Upper lobe of left lung (tissue), 6 donors: ENCODE data around the gene MPV17L2. TPM values are rescaled to one million over a fixed set of nuclear protein-coding genes. Genes with fewer than 3 reads are reported as not detected.

ENCODE experiments used
- ATAC-seq, 2 donors: fragments of 200-7000 bp; cut with Tn5 transposase; one replicate each; pipeline ENCODE4 v1.9.1; 2022; ENCODE audit warnings: mild to moderate bottlenecking in 2 of 2, moderate library complexity in 2 of 2; ENCODE audit not compliant: low FRiP score in 2 of 2
- DNase-seq, 2 donors: peaks; one replicate each; pipeline ENCODE4 v3.0.0-alpha.2; 2019 to 2020
- H3K27ac ChIP-seq, 4 donors: fragments of 200-600 bp; sonication (generic); one replicate each; pipeline ENCODE4 v1.5.1; 2016 to 2019
- H3K27me3 ChIP-seq, 4 donors: fragments of 200-600 bp; sonication (generic); one replicate each; pipeline ENCODE4 v1.5.1; 2017 to 2019
- H3K36me3 ChIP-seq, 4 donors: fragments of 200-600 bp; sonication (generic); one replicate each; pipeline ENCODE4 v1.5.1; 2016 to 2019
- H3K4me1 ChIP-seq, 4 donors: fragments of 200-600 bp; sonication (generic); one replicate each; pipeline ENCODE4 v1.5.1; 2018 to 2019
- H3K4me3 ChIP-seq, 4 donors: fragments of 200-600 bp; sonication (generic); one replicate each; pipeline ENCODE4 v1.5.1; 2017 to 2019; ENCODE audit warnings: mild to moderate bottlenecking in 2 of 4, moderate library complexity in 1 of 4
- H3K9me3 ChIP-seq, 4 donors: fragments of 200-600 bp; sonication (generic); one replicate each; pipeline ENCODE4 v1.5.1; 2018 to 2019
- CTCF ChIP-seq, 6 experiments: fragments of 450-650 bp in 4 of 6; fragments of 200-600 bp in 2 of 6; sonication (generic) in 2 of 6; IDR thresholded peaks; one replicate each; pipeline ENCODE4 v1.5.1; 2016 to 2019; ENCODE audit warnings: antibody characterized with exemption in 6 of 6
- EP300 ChIP-seq, 4 donors: sonication (generic); formaldehyde crosslinking; IDR thresholded peaks; one replicate each; pipeline ENCODE4 v1.5.1; 2017; ENCODE audit warnings: antibody characterized with exemption in 4 of 4, control low read depth in 2 of 4
- POLR2A ChIP-seq, 4 donors: fragments of 450-650 bp; IDR thresholded peaks; one replicate each; pipeline ENCODE4 v1.5.1; 2016 to 2017; ENCODE audit warnings: antibody characterized with exemption in 4 of 4, mild to moderate bottlenecking in 2 of 4
- POLR2AphosphoS5 ChIP-seq, 2 donors: sonication (generic); formaldehyde crosslinking; IDR thresholded peaks; one replicate each; pipeline ENCODE4 v1.5.1; 2017; ENCODE audit warnings: antibody characterized with exemption in 2 of 2
- WGBS, 2 donors: methylation state at CpG; one replicate each; pipeline ENCODE4 v1.1.5; 2017 to 2018; 5-methylcytosine and 5-hydroxymethylcytosine counted together
- total RNA-seq, 6 donors: library from RNA; depleted of rRNA in 4 of 6; stranded (reverse); fragments of >200 nt in 4 of 6; gene quantifications; one replicate each; pipeline versions ENCODE4 v1.1.0 to v1.2.1, GENCODE V29; 2016 to 2021
- donor health status: DM: no; HTN: no; CAD: no; lungs with moderate emphysema.
- donor health status: DM: no; HTN: yes; CAD: no; lungs with severe emphysema.

Gene MPV17L2
- total RNA-seq, 6 donors from 2014 or later, result 10.7 to 18.8 (median 13.3) TPM

GRCh38 chr19:18202397-18202777 lies 9.4 kb downstream of the MPV17L2 start:
- ATAC-seq (no peak), DNase-seq (no peak)
- peaks cover 0 to 12% (median 9%) of the 10 kb centered on the region in 4 donors for H3K36me3 ChIP-seq
- no peaks in the 10 kb centered on the region for H3K9me3 ChIP-seq
- H3K27me3 ChIP-seq, result no peaks in the 10 kb centered on the region
- H3K4me3 ChIP-seq, result no peak overlapping the region
- H3K4me1 ChIP-seq, result peaks cover 15 to 30% (median 21%) of the 10 kb centered on the region in 4 donors
- H3K27ac ChIP-seq, result no peak overlapping the region
- WGBS, 2 donors, result 77 to 83% methylated on average over 23 to 24 of the region's 24 CpGs
- TF ChIP-seq POLR2AphosphoS5 (IDR thresholded peaks at IDR 0.05) (no peak), EP300 (IDR thresholded peaks at IDR 0.05) (no peak), CTCF (IDR thresholded peaks at IDR 0.05) (no peak), POLR2A (IDR thresholded peaks at IDR 0.05) (no peak)

DNA sequence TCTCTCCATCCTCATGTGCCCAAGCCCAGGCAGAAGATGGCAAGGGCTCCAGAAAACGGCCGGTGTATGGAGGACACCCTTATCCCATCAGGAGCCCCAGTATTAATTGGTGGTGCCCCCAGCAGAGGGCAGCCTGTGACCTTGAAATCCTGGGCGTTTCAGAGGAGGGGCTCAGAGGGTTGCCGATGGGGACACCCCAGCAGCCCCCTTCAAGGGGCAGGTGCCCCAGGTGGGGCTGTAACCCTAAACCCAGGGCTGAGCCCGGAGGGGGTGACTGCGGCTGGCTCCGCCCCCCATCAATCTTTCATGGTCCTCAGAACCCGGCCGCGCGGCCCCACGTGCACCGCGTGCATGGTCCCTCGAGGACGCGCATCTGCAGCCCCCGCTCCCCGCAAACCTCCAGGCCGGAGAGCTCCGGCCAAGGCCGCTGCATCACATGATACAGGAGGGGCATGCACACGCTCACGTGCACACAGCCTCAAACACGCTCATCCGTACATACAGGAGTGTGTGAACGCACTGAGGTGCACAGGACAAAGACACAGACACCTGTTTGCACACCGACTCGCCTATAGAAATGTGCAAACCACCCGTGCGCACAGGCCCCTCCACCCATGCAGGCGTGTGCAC lies 9.9 kb downstream of the MPV17L2 start:
- peak in 2 of 6 experiments; percentile 15 to 27 for TF ChIP-seq CTCF (IDR thresholded peaks at IDR 0.05)
- no peak for TF ChIP-seq POLR2AphosphoS5 (IDR thresholded peaks at IDR 0.05)
- no peak for TF ChIP-seq POLR2A (IDR thresholded peaks at IDR 0.05)
- TF ChIP-seq EP300 (IDR thresholded peaks at IDR 0.05), result no peak
- ATAC-seq, result no peak
- WGBS, 2 donors, result 11% methylated on average over 23 of the region's 32 CpGs; no CpG with 5 or more reads in 1 of the 2 donors
- peak in 1 of 2 donors; percentile 88 for DNase-seq
- peak overlapping the region; percentile 70 to 90 (median 73) for H3K4me3 ChIP-seq
- no peak overlapping the region for H3K27ac ChIP-seq
- H3K36me3 ChIP-seq, result peaks cover 0 to 11% (median 8%) of the 10 kb centered on the region in 4 donors
- no peaks in the 10 kb centered on the region for H3K9me3 ChIP-seq
- no peaks in the 10 kb centered on the region for H3K27me3 ChIP-seq
- peaks cover 15 to 30% (median 21%) of the 10 kb centered on the region in 4 donors for H3K4me1 ChIP-seq

GRCh38 chr19:18203408-18203862 lies 10.4 kb downstream of the MPV17L2 start:
- 0 to 1% methylated on average over 10 of the region's 38 CpGs for WGBS, 2 donors
- Histone ChIP-seq H3K36me3 (peaks cover 0 to 10% (median 7%) of the 10 kb centered on the region in 4 donors), H3K4me1 (peaks cover 15 to 35% (median 21%) of the 10 kb centered on the region in 4 donors), H3K9me3 (no peaks in the 10 kb centered on the region), H3K27me3 (no peaks in the 10 kb centered on the region), H3K4me3 (peak overlapping the region; percentile 70 to 90 (median 73)), H3K27ac (peak overlapping the region in 2 of 4 donors; percentile 62 to 97)
- DNase-seq (peak; percentile 26 to 91), ATAC-seq (no peak)
- TF ChIP-seq CTCF (IDR thresholded peaks at IDR 0.05), result no peak
- no peak for TF ChIP-seq POLR2AphosphoS5 (IDR thresholded peaks at IDR 0.05)
- TF ChIP-seq POLR2A (IDR thresholded peaks at IDR 0.05), result no peak
- TF ChIP-seq EP300 (IDR thresholded peaks at IDR 0.05), result no peak

DNA sequence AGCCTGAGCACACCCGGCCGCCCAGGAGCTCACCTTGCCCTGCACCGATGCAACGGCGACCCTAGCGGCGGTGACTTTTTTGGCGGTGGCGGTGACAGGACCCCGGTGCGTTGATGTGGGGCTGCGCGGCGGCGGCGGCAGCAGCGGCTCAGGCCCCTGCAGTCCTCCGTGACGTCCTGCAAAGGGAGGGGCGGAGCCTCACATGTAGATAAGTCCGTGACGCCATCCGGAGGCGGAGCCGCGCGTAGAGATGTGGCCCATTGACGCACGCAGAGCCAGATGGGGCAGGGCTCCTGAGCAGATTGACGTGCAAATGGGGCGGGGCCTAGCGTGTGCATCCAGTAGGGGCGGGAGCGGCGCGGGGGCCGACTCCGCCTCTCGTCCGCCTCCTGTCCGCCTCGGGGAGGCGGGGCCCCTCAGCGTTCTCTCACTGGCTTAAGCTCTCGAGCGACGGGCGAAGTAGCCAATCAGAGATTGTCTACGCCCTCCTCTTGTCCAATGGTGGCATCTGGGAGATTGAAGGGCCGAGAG lies 10.9 kb downstream of the MPV17L2 start, which contains the start of gene RAB3A:
TSS of gene RAB3A (minus strand) at position 180 of the 531 bp plus-strand sequence. CDS start 1,302 bp downstream, outside the sequence.
- ATAC-seq (peak; percentile 98 to 99), DNase-seq (peak; percentile 98 to 100)
- peaks cover 0 to 10% (median 4%) of the 10 kb centered on the region in 4 donors for H3K36me3 ChIP-seq
- peak in 3 of 6 experiments; percentile 7 to 32 (median 26) for TF ChIP-seq CTCF (IDR thresholded peaks at IDR 0.05)
- peak in 1 of 4 donors; percentile 68 for TF ChIP-seq EP300 (IDR thresholded peaks at IDR 0.05)
- peak in 1 of 4 donors; percentile 69 for TF ChIP-seq POLR2A (IDR thresholded peaks at IDR 0.05)
- peak; percentile 36 to 61 for TF ChIP-seq POLR2AphosphoS5 (IDR thresholded peaks at IDR 0.05)
- peaks cover 15 to 35% (median 21%) of the 10 kb centered on the region in 4 donors for H3K4me1 ChIP-seq
- H3K4me3 ChIP-seq, result peak within 1 kb of the TSS; percentile 70 to 90 (median 73)
- 0 to 2% methylated on average over 18 to 26 of the region's 50 CpGs for WGBS, 2 donors
- no peaks in the 10 kb centered on the region for H3K9me3 ChIP-seq
- H3K27me3 ChIP-seq, result no peaks in the 10 kb centered on the region
- peak within 1 kb of the TSS; percentile 92 to 97 (median 96) for H3K27ac ChIP-seq
